ENCODE results near the gene GPSM1.

The GPSM1 gene

GRCh38 chr9:136306211-136307208 lies 20.8 kb upstream of the GPSM1 start:
- DNase-seq: no peak

DNA sequence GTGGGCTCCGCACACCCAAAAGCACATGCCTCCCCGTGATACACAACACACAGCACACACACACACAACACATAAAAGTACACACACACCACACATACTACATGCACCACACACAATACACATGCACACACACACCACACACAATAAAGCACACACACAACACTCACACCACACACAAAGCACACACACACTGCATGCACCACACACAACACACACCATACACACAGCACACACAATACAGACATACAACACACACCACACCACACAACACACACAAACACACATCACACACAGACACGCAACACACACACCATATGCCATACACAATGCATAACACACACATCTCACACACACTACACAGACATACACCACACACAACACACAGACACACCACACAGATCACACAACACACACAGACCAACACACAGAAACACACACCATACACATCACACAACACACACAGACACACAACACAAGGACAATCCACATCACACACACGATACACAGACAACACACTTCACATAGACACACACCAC lies 20.1 kb upstream of the GPSM1 start:
- peak; percentile 40 for DNase-seq

DNA sequence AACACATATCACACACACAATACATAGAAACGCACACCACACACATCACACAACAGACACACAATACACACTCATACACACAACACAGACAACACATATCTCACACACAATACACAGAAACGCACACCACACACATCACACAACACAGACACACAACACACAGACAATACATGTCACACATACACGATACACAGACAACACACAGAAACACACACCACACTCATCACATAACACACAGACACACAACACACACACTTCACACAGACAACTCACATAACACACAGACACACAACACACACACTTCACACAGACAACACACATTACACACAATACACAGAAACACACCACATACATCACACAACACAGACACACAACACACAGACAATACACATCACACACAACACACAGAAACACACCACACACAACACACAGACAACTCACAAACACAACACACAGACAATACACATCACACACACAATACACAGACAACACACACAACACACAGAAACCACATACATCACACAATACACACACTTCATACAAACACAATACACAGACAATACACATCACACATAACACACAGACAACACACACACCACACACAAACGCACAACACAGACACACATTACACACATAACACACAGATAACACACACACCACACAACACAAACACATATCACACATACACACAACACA lies 19.2 kb upstream of the GPSM1 start:
- DNase-seq: no peak

GRCh38 chr9:136308702-136309053 lies 18.7 kb upstream of the GPSM1 start:
- DNase-seq: no peak

DNA sequence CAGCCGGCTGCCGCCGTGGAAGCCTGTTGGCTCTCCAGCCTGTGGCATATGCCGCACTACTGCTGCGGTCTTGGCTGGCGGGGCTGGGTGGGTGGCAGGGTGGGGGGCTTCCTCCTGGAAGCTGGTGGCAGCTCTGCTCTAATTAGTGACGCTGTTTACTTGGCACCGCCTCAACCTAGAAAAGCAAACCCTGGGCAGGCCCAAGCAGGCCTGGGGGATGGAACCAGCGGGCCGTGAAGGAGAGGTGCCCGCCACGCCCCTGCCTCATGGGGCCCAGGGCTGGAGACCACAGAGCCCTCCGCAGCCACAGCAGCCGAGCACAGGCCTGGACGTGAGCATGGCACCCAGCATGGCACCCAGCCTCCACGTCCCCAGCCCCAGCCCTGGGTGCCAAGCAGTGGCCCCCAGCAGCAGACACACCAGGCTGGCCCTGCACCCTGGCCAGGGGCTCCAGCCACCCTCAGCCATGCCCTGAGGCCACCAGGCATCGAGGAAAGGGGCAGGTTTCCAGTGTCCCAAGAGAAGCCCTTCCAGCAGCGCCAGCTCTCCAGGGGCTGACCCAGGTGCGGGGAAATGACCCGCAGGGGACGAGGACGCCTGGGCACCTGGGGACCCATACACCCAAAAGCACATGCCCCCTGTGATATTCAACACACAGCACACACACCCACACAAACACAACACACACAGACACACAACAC lies 18.1 kb upstream of the GPSM1 start:
- DNase-seq: peak; percentile 70

GRCh38 chr9:136309806-136310220 lies 17.5 kb upstream of the GPSM1 start:
- DNase-seq: no peak

GRCh38 chr9:136310273-136311030 lies 16.9 kb upstream of the GPSM1 start:
- no peak for DNase-seq

DNA sequence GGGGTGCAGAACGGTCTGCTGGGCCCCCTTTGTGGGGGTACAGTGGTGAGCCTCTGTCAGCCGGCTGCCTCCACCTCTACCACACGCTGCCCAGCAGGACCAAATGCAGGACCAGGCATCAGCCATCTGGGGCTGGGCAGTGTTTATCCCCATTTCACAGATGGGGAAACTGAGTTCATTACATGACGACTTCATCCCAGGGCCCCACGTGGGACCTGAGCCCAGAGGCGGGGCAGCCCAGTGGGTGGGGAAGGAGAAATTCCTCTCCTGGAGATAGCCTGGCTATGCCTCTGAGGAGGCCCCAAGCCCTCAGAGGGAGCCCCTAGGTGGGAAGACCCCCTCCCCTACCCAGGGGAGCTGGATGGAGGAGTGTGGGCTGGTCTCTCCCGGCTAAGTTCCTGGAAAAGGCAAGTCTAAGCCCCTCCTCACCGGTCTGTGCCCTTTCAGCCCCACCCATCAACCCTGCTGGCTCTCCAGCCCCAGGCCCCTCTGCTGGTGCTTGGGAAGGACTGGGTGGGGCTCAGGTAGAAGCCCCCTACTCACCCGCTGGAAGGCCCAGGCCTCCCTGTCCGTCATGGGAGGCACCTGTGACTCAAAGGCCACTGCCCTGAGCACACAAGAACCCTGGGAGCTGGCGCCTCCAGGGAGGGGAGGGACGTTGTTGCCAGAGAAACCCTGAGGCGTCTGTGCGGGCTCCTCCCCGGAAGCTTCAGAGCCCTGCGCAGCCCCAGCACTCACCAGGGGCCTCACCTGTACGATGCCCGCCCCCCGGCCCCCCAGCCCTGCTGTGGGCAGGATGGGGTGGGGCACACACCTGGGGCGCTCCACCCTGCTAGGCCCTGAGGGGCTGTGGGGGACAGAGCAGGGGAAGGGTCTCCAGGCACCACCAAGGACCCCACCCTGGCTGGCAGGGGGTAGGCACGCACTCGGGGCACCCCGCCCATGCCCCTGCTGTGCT lies 16.0 kb upstream of the GPSM1 start:
- DNase-seq: no peak

DNA sequence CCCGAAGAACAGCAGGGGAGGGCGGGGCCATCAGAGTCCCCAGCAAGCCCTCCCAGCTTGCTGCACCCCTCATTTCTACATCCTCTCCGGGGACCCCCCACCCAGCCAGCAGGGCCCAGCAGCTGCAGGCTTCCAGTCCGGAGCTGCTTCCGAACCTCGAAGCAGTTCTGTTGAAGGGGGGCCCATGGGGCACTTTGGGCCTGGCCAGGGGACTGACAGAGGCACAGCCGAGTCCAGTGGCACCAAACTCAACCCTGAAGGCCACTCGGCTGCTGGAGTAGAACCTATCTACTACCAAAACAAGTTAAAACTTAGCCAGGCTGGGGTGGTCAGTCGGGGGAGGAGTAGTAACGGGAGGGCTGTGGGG lies 15.3 kb upstream of the GPSM1 start:
- DNase-seq: no peak

DNA sequence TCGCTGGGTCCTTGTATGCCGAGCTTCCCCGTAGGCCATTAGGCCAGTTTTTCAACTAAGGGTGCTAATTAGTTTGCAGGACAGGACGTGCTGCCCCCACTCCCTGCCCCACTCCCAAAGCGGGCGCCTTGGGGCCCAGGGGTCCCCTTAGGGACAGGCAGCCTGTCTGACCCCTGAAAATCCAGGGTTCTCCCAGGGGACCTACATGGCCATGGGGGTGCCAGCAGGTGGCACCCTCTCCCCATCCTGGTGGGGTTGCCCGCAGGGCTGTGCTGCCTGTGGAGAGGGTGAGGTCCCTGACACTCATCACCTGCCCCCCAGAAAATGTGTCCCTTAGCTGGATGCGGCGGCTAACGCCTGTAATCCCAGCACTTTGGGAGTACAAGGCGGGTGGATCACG lies 14.9 kb upstream of the GPSM1 start:
- DNase-seq: peak; percentile 46

GRCh38 chr9:136313111-136314055 lies 14.0 kb upstream of the GPSM1 start:
- DNase-seq: no peak

DNA sequence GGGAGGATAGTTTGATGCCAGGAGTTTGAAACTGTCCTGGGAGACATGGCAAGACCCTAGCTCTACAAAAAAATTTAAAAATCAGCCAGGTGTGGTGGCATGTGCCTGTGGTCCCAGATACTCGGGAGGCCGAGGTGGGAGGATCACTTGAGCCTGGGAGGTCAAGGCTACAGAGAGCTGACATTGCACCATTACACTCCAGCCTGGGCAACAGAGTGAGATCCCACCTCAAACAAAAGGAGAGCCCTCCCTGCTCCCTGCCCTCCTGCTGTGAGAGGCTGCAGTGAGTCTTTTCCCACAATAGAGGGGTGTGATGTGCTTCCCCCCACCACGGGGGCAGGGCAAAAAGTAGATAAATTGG lies 13.3 kb upstream of the GPSM1 start:
- DNase-seq: no peak

DNA sequence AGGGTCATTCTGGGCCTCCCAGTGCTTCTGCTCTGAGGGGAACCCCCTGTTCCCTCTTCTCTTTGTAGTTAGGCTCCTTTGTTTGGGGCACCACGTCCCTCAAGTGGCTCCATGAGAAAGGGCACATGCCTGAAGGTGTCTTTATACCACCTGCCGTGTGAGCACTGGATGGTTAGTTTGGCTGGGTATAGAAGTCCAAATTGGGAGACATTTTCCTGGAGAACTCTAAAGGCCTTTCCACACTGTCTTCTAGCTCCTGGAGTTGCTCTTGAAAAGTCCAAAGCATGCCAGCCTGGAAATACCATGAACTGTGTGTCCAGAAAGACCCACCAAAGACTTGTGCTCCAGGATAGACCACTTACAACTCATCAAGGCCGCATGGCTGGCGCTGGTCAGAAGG lies 12.4 kb upstream of the GPSM1 start:
- DNase-seq: no peak

DNA sequence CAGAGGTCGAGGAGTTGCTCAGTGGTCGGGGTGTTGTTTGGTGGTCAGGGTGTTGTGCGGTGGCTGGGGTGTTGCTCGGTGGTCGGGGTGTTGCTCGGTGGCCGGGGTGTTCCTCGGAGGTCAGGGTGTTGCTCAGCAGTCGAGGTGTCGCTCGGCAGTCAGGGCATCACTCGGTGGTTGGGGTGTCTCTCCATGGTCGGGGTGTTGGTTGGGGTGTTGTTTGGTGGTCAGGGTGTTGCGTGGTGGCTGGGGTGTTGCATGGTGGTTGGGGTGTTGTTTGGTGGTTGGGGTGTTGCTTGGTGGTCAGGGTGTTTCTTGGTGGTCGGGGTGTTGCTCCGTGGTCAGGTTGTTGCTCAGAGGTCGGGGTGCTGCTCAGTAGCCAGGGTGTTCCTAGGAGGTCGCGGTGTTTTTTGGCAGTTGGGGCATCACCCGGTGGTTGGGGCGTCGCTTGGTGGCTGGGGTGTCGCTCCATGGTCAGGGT lies 11.0 kb upstream of the GPSM1 start:
- DNase-seq: no peak

DNA sequence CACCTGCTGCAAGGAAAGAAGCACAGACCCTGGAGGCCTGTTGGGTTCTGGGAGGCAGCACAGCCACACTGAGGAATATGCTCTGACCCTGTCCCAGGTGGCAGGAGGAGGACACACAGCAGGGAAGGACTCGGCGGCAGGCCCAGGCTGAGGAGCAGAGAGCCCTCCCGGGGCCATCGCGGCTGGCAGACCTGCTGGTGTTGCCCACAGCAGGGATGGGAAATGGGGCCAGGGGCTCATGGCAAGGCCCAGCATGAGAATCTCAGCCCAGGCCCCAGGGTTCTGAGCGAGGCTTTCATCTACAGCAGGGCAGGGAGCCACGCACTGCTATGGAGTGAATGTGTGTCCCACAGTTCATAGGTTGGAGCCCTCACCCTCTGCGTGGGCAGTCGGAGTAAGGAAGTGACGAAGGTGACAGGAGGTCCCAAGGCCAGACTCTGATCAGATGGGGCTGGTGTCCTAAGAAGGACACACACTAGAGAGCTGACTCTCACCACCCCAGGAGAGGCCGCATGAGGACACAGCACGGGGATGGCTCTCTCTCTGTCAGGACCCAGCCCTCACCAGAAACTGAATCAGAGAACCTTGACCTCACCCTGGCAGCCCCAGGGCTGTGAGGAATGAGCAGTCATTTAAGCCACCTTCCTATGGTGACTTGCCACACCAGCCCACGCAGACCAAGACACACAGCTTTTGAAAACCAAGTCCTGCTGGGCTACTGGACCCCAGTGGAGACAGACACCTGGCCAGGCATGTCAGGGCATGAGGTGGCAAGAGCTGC lies 10.3 kb upstream of the GPSM1 start:
- DNase-seq: peak; percentile 18

GRCh38 chr9:136317695-136318094 lies 9.6 kb upstream of the GPSM1 start:
- no peak for DNase-seq

DNA sequence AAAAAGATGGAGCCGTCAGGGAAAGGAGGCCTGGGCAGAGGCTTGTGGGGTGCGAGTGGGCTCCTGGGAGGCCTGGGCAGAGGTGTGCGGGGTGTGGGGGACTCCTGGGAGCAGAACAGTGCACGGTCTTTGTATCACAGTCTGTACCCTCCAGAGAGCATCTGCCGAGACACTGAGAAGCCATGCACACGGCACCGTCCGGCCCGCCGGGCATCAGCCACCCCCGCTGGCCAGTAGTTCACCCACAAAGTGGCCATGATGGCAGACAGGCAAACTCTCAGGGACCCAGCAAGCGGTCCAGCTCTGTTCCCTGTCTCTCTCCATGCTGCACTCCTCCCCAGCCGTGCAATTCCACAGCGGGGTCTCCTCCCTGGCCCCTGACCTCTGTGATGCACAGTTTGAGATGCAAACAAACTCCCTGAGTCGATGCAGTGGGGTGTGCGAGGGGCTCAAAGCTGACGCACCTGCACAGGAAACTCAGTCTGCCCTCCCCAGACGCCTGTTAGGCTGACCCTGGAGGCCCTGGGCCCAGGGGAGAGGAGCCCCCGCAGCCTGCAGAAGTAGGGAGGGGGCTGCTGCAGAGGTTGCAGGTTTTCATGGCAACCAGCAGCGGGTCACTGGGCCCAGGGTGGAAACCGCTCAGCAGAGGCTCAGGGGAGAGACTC lies 9.1 kb upstream of the GPSM1 start:
- peak; percentile 65 for DNase-seq

- no peak for DNase-seq
Observed at GRCh38 chr9:136318776-136319241, 8.5 kb upstream of the GPSM1 start.
